Tibial nerve (tissue), 4 donors: ENCODE results near the gene FOXJ2. TPM values are rescaled to one million over a fixed set of nuclear protein-coding genes. Genes with fewer than 3 reads are reported as not detected.

Source experiments
- DNase-seq, 2 donors: peaks; one replicate each; pipeline ENCODE4 v3.0.0-alpha.2; 2019; ENCODE audit warnings: low spot score in 2 of 2
- H3K27ac ChIP-seq, 4 donors: fragments of 200-600 bp; sonication (generic) in 3 of 4; one replicate each; pipeline ENCODE4 v1.5.1; 2017 to 2019; ENCODE audit warnings: mild to moderate bottlenecking in 1 of 4
- H3K27me3 ChIP-seq, 2 donors: fragments of 200-600 bp; sonication (generic) in 1 of 2; one replicate each; pipeline versions ENCODE4 v1.5.1 to v1.6.0; 2017 to 2019
- H3K36me3 ChIP-seq, 3 donors: fragments of 200-600 bp; sonication (generic); one replicate each; pipeline ENCODE4 v1.5.1; 2018 to 2019
- H3K4me1 ChIP-seq, 4 donors: fragments of 200-600 bp; sonication (generic) in 3 of 4; one replicate each; pipeline ENCODE4 v1.5.1; 2017 to 2019
- H3K4me3 ChIP-seq, 4 donors: fragments of 200-600 bp; sonication (generic) in 3 of 4; one replicate each; pipeline ENCODE4 v1.5.1; 2017 to 2019; ENCODE audit warnings: mild to moderate bottlenecking in 1 of 4, moderate library complexity in 1 of 4
- H3K9me3 ChIP-seq, 4 donors: fragments of 200-600 bp; sonication (generic) in 3 of 4; one replicate each; pipeline ENCODE4 v1.5.1; 2017 to 2019
- EP300 ChIP-seq, 2 donors: sonication (generic); formaldehyde crosslinking; IDR thresholded peaks; one replicate each; pipeline ENCODE4 v1.6.1; 2017; ENCODE audit warnings: antibody characterized with exemption in 2 of 2, mild to moderate bottlenecking in 1 of 2
- POLR2A ChIP-seq, 2 donors: fragments of 450-650 bp; IDR thresholded peaks; one replicate each; pipeline ENCODE4 v1.6.1; 2017; ENCODE audit warnings: antibody characterized with exemption in 2 of 2, mild to moderate bottlenecking in 2 of 2, moderate library complexity in 2 of 2
- WGBS, 2 donors: methylation state at CpG; one replicate each; pipeline ENCODE4 v1.1.5; 2018; 5-methylcytosine and 5-hydroxymethylcytosine counted together
- total RNA-seq, 4 donors: library from RNA; depleted of rRNA; stranded (reverse); fragments of >200 nt; gene quantifications; one replicate each; pipeline ENCODE4 v1.1.0, GENCODE V29; 2016
- TF ChIP-seq, protein P1 (sequence below), 5 experiments: fragments of 200-600 bp in 3 of 5; fragments of 450-650 bp in 2 of 5; sonication (generic) in 3 of 5; IDR thresholded peaks; one replicate each; pipeline ENCODE4 v1.5.1; 2016 to 2019; ENCODE audit warnings: antibody characterized with exemption in 5 of 5, mild to moderate bottlenecking in 3 of 5, moderate library complexity in 2 of 5

The FOXJ2 gene
- total RNA-seq, 4 donors from 2014 or later, result 19.4 to 24.7 (median 20.1) TPM

DNA sequence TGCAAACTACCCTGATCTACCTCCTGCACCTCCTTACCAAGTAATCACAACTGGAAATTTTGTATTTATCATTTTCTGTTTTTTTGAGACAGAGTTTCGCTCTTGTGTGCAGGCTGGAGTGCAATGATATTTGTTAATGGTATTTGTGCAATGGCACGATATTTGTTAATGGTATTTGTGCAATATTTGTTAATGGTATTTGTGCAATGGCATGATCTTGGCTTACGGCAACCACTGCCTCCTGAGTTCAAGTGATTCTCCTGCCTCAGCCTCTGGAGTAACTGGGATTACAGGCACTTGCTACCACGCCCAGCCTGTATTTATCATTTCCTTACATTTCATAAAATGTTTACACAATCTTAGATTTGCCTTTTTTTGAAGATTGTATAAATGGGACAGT, 43.9 kb downstream of the FOXJ2 start:
- Histone ChIP-seq H3K27ac (no peak overlapping the region), H3K4me3 (no peak overlapping the region), H3K36me3 (no peaks in the 10 kb centered on the region), H3K9me3 (no peaks in the 10 kb centered on the region), H3K4me1 (peaks cover 0 to 22% (median 6%) of the 10 kb centered on the region in 4 donors), H3K27me3 (no peaks in the 10 kb centered on the region)
- WGBS, 2 donors, result 78 to 84% methylated on average over 4 of the region's 4 CpGs
- TF ChIP-seq POLR2A (IDR thresholded peaks at IDR 0.05), result no peak
- no peak for TF ChIP-seq EP300 (IDR thresholded peaks at IDR 0.05)
- TF ChIP-seq, protein P1, sequence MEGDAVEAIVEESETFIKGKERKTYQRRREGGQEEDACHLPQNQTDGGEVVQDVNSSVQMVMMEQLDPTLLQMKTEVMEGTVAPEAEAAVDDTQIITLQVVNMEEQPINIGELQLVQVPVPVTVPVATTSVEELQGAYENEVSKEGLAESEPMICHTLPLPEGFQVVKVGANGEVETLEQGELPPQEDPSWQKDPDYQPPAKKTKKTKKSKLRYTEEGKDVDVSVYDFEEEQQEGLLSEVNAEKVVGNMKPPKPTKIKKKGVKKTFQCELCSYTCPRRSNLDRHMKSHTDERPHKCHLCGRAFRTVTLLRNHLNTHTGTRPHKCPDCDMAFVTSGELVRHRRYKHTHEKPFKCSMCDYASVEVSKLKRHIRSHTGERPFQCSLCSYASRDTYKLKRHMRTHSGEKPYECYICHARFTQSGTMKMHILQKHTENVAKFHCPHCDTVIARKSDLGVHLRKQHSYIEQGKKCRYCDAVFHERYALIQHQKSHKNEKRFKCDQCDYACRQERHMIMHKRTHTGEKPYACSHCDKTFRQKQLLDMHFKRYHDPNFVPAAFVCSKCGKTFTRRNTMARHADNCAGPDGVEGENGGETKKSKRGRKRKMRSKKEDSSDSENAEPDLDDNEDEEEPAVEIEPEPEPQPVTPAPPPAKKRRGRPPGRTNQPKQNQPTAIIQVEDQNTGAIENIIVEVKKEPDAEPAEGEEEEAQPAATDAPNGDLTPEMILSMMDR (IDR thresholded peaks at IDR 0.05), result no peak
- no peak for DNase-seq

DNA sequence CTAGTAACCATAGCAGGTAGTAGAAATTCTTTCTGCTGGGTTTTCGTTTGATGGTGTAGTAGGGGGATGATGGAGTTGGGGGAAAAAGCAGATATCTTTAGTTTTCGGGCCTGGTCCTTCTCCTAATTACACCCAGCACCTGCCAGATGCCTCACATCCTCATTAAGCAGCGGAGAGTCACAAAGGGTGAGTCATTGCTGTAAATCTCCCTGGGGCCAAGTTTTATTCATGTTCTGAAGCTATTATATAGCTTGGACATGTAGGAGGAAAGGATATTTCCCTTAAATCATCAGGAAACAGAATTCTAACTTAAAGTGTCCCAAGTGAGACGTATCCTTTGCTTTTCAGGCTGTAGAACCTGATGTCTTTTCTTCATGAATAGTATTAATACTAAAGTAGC, 44.7 kb downstream of the FOXJ2 start:
- Histone ChIP-seq H3K9me3 (no peaks in the 10 kb centered on the region), H3K4me3 (no peak overlapping the region), H3K27me3 (no peaks in the 10 kb centered on the region), H3K36me3 (no peaks in the 10 kb centered on the region), H3K4me1 (peaks cover 0 to 22% (median 6%) of the 10 kb centered on the region in 4 donors), H3K27ac (no peak overlapping the region)
- WGBS, 2 donors, result 30 to 32% methylated on average over 4 of the region's 4 CpGs
- DNase-seq, result no peak
- TF ChIP-seq POLR2A (IDR thresholded peaks at IDR 0.05) (no peak), EP300 (IDR thresholded peaks at IDR 0.05) (no peak)
- TF ChIP-seq, protein P1 (IDR thresholded peaks at IDR 0.05), result no peak

DNA sequence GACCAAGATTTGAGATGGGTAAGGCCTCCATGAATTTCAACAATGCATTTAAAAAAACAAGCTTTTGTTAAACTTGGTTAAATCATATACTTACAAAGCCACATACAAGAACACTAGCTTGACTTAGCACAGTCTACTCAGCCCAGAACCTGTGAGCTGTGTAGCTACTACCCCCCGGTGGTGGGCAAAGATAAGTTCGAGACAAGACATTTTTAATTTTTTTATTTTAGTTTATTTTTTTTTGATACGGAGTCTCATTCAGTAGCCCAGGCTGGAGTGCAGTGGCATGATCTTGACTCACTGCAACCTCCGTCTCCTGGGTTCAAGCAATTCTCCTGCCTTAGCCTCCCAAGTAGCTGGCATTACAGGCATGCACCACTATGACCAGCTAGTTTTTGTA, 45.9 kb downstream of the FOXJ2 start:
- Histone ChIP-seq H3K4me1 (peaks cover 0 to 30% (median 10%) of the 10 kb centered on the region in 4 donors), H3K9me3 (no peaks in the 10 kb centered on the region), H3K36me3 (no peaks in the 10 kb centered on the region), H3K27ac (no peak overlapping the region), H3K4me3 (no peak overlapping the region), H3K27me3 (no peaks in the 10 kb centered on the region)
- TF ChIP-seq POLR2A (IDR thresholded peaks at IDR 0.05), result no peak
- TF ChIP-seq, protein P1 (IDR thresholded peaks at IDR 0.05), result peak in 4 of 5 experiments; percentile 13 to 36 (median 28)
- WGBS, 2 donors, result 14 to 24% methylated on average over 4 of the region's 4 CpGs
- DNase-seq, result no peak

DNA sequence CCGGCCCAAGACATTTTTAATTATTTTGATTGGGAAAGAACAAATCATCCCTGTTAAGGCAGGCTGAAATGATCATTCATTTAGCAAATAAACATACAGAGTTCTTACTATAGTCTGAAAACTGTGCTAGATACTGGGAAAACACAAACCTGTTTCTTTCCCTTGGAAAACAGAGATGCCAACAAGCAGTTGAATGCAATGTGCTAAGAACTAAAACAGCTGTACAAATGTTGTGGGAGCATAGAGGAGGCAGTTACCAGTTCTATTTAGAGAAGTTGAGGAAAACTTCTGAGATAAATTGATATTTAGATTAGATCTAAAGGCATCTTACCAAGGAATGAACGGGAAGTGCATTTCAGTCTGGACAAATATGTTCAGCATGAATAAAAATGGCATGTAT, 46.4 kb downstream of the FOXJ2 start:
- Histone ChIP-seq H3K27ac (no peak overlapping the region), H3K36me3 (no peaks in the 10 kb centered on the region), H3K4me3 (no peak overlapping the region), H3K4me1 (peaks cover 0 to 35% (median 14%) of the 10 kb centered on the region in 4 donors), H3K27me3 (no peaks in the 10 kb centered on the region), H3K9me3 (no peaks in the 10 kb centered on the region)
- DNase-seq, result no peak
- no peak for TF ChIP-seq POLR2A (IDR thresholded peaks at IDR 0.05)
- WGBS, 2 donors, result 73 to 78% methylated on average over 2 of the region's 2 CpGs

DNA sequence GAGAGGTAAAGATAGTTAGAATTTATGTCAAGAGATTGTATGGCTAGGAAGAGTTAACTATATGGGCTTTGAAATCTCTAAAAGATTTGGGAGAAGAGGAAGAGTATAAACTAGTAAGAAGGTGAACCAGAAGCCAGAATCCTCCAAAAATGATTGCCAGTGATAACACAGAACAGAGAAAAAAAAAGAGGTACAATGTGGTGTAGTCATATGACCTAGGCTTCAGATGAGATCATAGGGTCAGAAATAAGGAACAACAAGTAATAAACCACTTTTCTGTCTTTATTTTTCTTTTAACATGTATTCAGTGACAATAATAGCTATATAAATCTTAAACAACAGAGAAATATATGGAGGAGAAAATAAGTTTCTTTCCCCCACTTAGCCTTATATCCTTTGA, 47.6 kb downstream of the FOXJ2 start:
- H3K9me3 ChIP-seq, result no peaks in the 10 kb centered on the region
- TF ChIP-seq POLR2A (IDR thresholded peaks at IDR 0.05) (no peak), EP300 (IDR thresholded peaks at IDR 0.05) (peak in 1 of 2 donors; percentile 28)
- no peaks in the 10 kb centered on the region for H3K36me3 ChIP-seq
- peak overlapping the region in 3 of 4 donors; percentile 6 to 92 (median 51) for H3K27ac ChIP-seq
- no peak overlapping the region for H3K4me3 ChIP-seq
- DNase-seq, result no peak
- peaks cover 0 to 45% (median 17%) of the 10 kb centered on the region in 4 donors for H3K4me1 ChIP-seq
- no peaks in the 10 kb centered on the region for H3K27me3 ChIP-seq

DNA sequence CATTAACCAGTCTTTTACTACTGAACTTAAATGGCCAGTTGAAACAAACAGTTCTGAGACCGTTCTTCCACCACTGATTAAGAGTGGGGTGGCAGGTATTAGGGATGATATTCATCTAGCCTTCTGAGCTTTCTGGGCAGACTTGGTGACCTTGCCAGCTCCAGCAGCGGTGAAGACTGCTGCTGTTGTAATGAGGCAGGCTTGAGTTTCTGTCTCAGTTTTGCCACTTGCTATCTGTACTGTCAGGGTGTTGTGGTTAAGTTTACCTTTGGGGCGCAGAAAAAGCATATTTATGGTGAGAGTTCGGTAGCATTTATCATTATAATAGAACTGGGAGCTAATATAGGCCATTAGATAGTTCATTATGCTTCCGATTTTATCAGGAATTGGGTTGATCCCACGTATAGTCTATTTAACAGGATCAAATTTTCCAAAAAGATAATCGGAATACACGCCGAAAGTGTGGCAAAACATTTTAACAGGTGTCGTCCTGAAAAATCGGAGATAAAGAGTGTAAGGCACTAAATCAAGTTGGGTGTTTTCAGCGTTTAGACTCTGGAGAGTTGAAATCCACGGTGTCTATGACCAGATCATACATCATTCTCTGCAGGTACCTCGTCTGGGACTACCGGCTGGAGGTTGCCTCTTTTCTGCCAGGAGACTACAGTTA, 48.9 kb downstream of the FOXJ2 start:
- WGBS, 2 donors, result 2% methylated on average over 15 of the region's 15 CpGs
- DNase-seq, result peak in 1 of 2 donors; percentile 16
- no peaks in the 10 kb centered on the region for H3K27me3 ChIP-seq
- peak overlapping the region; percentile 92 to 98 (median 96) for H3K27ac ChIP-seq
- H3K4me1 ChIP-seq, result peaks cover 0 to 46% (median 17%) of the 10 kb centered on the region in 4 donors
- H3K36me3 ChIP-seq, result peaks cover 0 to 3% (median 0%) of the 10 kb centered on the region in 3 donors
- H3K9me3 ChIP-seq, result no peaks in the 10 kb centered on the region
- H3K4me3 ChIP-seq, result peak overlapping the region; percentile 61 to 97 (median 92)
- TF ChIP-seq EP300 (IDR thresholded peaks at IDR 0.05) (no peak), POLR2A (IDR thresholded peaks at IDR 0.05) (no peak)
- TF ChIP-seq, protein P1 (IDR thresholded peaks at IDR 0.05), result no peak
